Stomach smooth muscle (tissue), 2 donors: ENCODE measurements around the gene USF3.
A peak's percentile ranks its signal among the peaks of the same experiment; 100 is the strongest.

Experiments used
- H3K27ac ChIP-seq: one replicate; pipeline ENCODE4 v1.7.0; 2013; ENCODE audit warnings: mild to moderate bottlenecking, low read length, inconsistent platforms
- H3K27me3 ChIP-seq, 2 donors: one replicate each; pipeline ENCODE4 v1.7.0; 2013; ENCODE audit warnings: low read length in 2 of 2; ENCODE audit not compliant: insufficient read depth in 2 of 2, control insufficient read depth in 1 of 2
- H3K36me3 ChIP-seq, 2 donors: one replicate each; pipeline ENCODE4 v1.7.0; 2013; ENCODE audit warnings: low read length in 2 of 2; ENCODE audit not compliant: control insufficient read depth in 2 of 2, insufficient read depth in 2 of 2
- H3K4me1 ChIP-seq: one replicate; pipeline ENCODE4 v1.7.0; 2013; ENCODE audit warnings: low read length; ENCODE audit not compliant: control insufficient read depth, insufficient read depth
- H3K4me3 ChIP-seq, 2 donors: one replicate each; pipeline ENCODE4 v1.7.0; 2013; ENCODE audit warnings: low read length in 2 of 2
- H3K9ac ChIP-seq, 2 donors: one replicate each; pipeline ENCODE4 v1.7.0; 2013; ENCODE audit warnings: low read length in 2 of 2, mild to moderate bottlenecking in 1 of 2
- H3K9me3 ChIP-seq, 2 donors: one replicate each; pipeline ENCODE4 v1.7.0; 2013; ENCODE audit warnings: low read length in 2 of 2; ENCODE audit not compliant: control insufficient read depth in 2 of 2
- donor health status: healthy.
- donor health status: Pancreatic carcinoma.

The USF3 gene

GRCh38 chr3:113698213-113698742 is 1.8 kb upstream of the USF3 start:
- Histone ChIP-seq H3K27ac (peak overlapping the region; percentile 26), H3K36me3 (no peaks in the 10 kb centered on the region), H3K9me3 (no peaks in the 10 kb centered on the region), H3K4me1 (peaks cover 9% of the 10 kb centered on the region), H3K27me3 (no peaks in the 10 kb centered on the region), H3K4me3 (peak overlapping the region; percentile 51 to 77), H3K9ac (peak overlapping the region in 1 of 2 donors; percentile 98)

GRCh38 chr3:113697500-113698090 is 1.2 kb upstream of the USF3 start:
- H3K36me3 ChIP-seq: no peaks in the 10 kb centered on the region
- H3K4me3 ChIP-seq: peak overlapping the region; percentile 77 to 100
- H3K4me1 ChIP-seq: peaks cover 9% of the 10 kb centered on the region
- H3K27me3 ChIP-seq: no peaks in the 10 kb centered on the region
- H3K27ac ChIP-seq: peak overlapping the region; percentile 76
- peak overlapping the region; percentile 80 to 98 for H3K9ac ChIP-seq
- no peaks in the 10 kb centered on the region for H3K9me3 ChIP-seq

GRCh38 chr3:113696658-113697499 is 437 bp upstream of the USF3 start:
- Histone ChIP-seq H3K36me3 (no peaks in the 10 kb centered on the region), H3K9me3 (no peaks in the 10 kb centered on the region), H3K27me3 (no peaks in the 10 kb centered on the region), H3K27ac (peak overlapping the region; percentile 76), H3K4me1 (peaks cover 9% of the 10 kb centered on the region), H3K4me3 (peak overlapping the region; percentile 77 to 100), H3K9ac (peak overlapping the region; percentile 80 to 98)

GRCh38 chr3:113695431-113695785 is 1.0 kb downstream of the USF3 start:
- H3K9me3 ChIP-seq: no peaks in the 10 kb centered on the region
- no peaks in the 10 kb centered on the region for H3K27me3 ChIP-seq
- H3K9ac ChIP-seq: peak overlapping the region; percentile 77 to 84
- H3K4me1 ChIP-seq: peaks cover 9% of the 10 kb centered on the region
- H3K36me3 ChIP-seq: no peaks in the 10 kb centered on the region
- peak overlapping the region; percentile 66 for H3K27ac ChIP-seq
- H3K4me3 ChIP-seq: peak overlapping the region; percentile 75 to 84

GRCh38 chr3:113690482-113690881 is 6.0 kb downstream of the USF3 start:
- Histone ChIP-seq H3K4me3 (no peak overlapping the region), H3K27ac (no peak overlapping the region), H3K9me3 (no peaks in the 10 kb centered on the region), H3K36me3 (no peaks in the 10 kb centered on the region), H3K9ac (no peak overlapping the region), H3K27me3 (no peaks in the 10 kb centered on the region), H3K4me1 (peaks cover 13% of the 10 kb centered on the region)

GRCh38 chr3:113685956-113686721 is 10.3 kb downstream of the USF3 start:
- Histone ChIP-seq H3K4me1 (peaks cover 9% of the 10 kb centered on the region), H3K27me3 (no peaks in the 10 kb centered on the region), H3K9ac (no peak overlapping the region), H3K27ac (no peak overlapping the region), H3K4me3 (no peak overlapping the region), H3K36me3 (no peaks in the 10 kb centered on the region), H3K9me3 (no peaks in the 10 kb centered on the region)

- Histone ChIP-seq H3K4me1 (peaks cover 9% of the 10 kb centered on the region), H3K27me3 (no peaks in the 10 kb centered on the region), H3K27ac (no peak overlapping the region), H3K4me3 (no peak overlapping the region), H3K36me3 (no peaks in the 10 kb centered on the region), H3K9me3 (no peaks in the 10 kb centered on the region), H3K9ac (no peak overlapping the region)
Observed at GRCh38 chr3:113685124-113685523, 11.3 kb downstream of the USF3 start.

- H3K27ac ChIP-seq: no peak overlapping the region
- no peak overlapping the region for H3K9ac ChIP-seq
- H3K9me3 ChIP-seq: no peaks in the 10 kb centered on the region
- H3K4me1 ChIP-seq: peaks cover 9% of the 10 kb centered on the region
- no peaks in the 10 kb centered on the region for H3K27me3 ChIP-seq
- no peak overlapping the region for H3K4me3 ChIP-seq
- no peaks in the 10 kb centered on the region for H3K36me3 ChIP-seq
Observed at GRCh38 chr3:113684271-113684819, 12.1 kb downstream of the USF3 start.

- peaks cover 5 to 6% of the 10 kb centered on the region in 2 donors for H3K36me3 ChIP-seq
Observed at GRCh38 chr3:113678773-113679172, 17.7 kb downstream of the USF3 start.

GRCh38 chr3:113677737-113678136 is 18.7 kb downstream of the USF3 start:
- no peaks in the 10 kb centered on the region for H3K27me3 ChIP-seq
- H3K9me3 ChIP-seq: no peaks in the 10 kb centered on the region
- no peak overlapping the region for H3K4me3 ChIP-seq
- no peak overlapping the region for H3K27ac ChIP-seq
- H3K4me1 ChIP-seq: no peaks in the 10 kb centered on the region
- H3K36me3 ChIP-seq: peaks cover 7 to 9% of the 10 kb centered on the region in 2 donors
- H3K9ac ChIP-seq: no peak overlapping the region

More at GRCh38 chr3:113678773-113679172, 17.7 kb downstream of the USF3 start:
- Histone ChIP-seq H3K4me3 (no peak overlapping the region), H3K4me1 (no peaks in the 10 kb centered on the region), H3K27ac (no peak overlapping the region), H3K9ac (no peak overlapping the region), H3K27me3 (no peaks in the 10 kb centered on the region), H3K9me3 (no peaks in the 10 kb centered on the region)
